MCF 10A (cell line): ENCODE results near the gene GRIK3. TPM values are rescaled to one million over a fixed set of nuclear protein-coding genes. Genes with fewer than 3 reads are reported as not detected.

Experiments
- BruUV-seq: library from RNA; stranded (reverse); fragments of 400-500 nt; replicated peaks from 2 replicates; lab custom pipeline; 2021; lab: Mats Ljungman, UMichigan
- CTCF ChIA-PET: fragments of 300-600 bp; sonication (Branson Sonifier 250); formaldehyde crosslinking; extraction: SDS; loops from one replicate; lab custom pipeline; 2021; ENCODE audit warnings: antibody characterized with exemption, inconsistent platforms; lab: Yijun Ruan, JAX
- POLR2A ChIA-PET: fragments of 300-600, 350-650 bp; sonication (Branson Sonifier 250); formaldehyde crosslinking; extraction: SDS; loops from one replicate; lab custom pipeline; 2020; ENCODE audit warnings: antibody characterized with exemption, inconsistent platforms; lab: Yijun Ruan, JAX
- DNase-seq: peaks from one replicate; pipeline ENCODE4 v3.0.0-alpha.2; 2018; ENCODE audit not compliant: unreplicated experiment
- H3K27ac Mint-ChIP-seq: one replicate; pipeline ENCODE4 v1.8.0; 2022; ENCODE audit warnings: mild to moderate bottlenecking, low read depth, mixed read lengths; ENCODE audit not compliant: unreplicated experiment
- H3K27me3 Mint-ChIP-seq: one replicate; pipeline ENCODE4 v1.8.0; 2022; ENCODE audit warnings: mixed read lengths; ENCODE audit not compliant: insufficient read depth, unreplicated experiment
- H3K36me3 Mint-ChIP-seq: one replicate; pipeline ENCODE4 v1.8.0; 2022; ENCODE audit warnings: mild to moderate bottlenecking, moderate library complexity, mixed read lengths; ENCODE audit not compliant: insufficient read depth, unreplicated experiment
- H3K4me1 Mint-ChIP-seq: one replicate; pipeline ENCODE4 v1.8.0; 2022; ENCODE audit warnings: mixed read lengths; ENCODE audit not compliant: insufficient read depth, unreplicated experiment
- H3K4me3 Mint-ChIP-seq: one replicate; pipeline ENCODE4 v1.8.0; 2022; ENCODE audit warnings: mild to moderate bottlenecking, moderate library complexity, mixed read lengths; ENCODE audit not compliant: unreplicated experiment
- H3K9me3 Mint-ChIP-seq: one replicate; pipeline ENCODE4 v1.8.0; 2022; ENCODE audit warnings: mixed read lengths; ENCODE audit not compliant: unreplicated experiment
- CTCF ChIP-seq: fragments of 200-600 bp; IDR thresholded peaks from one replicate; pipeline ENCODE4 v1.8.0; 2022; ENCODE audit warnings: antibody characterized with exemption, mild to moderate bottlenecking; ENCODE audit not compliant: unreplicated experiment
- intact Hi-C: fragments of 100-400 bp; cut with micrococcal nuclease; formaldehyde crosslinking; loops from 2 replicates; pipeline ENCODE4 v1.14.1; 2022
- total RNA-seq: library from RNA; stranded (reverse); gene quantifications from 2 replicates; pipeline ENCODE4 v1.2.3, GENCODE V29; 2022

GRIK3 gene
- total RNA-seq, 1 experiment from 2014 or later = not detected

- CTCF ChIA-PET = no interaction called here
- intact Hi-C loops = no loop called here
- Mint-ChIP-seq H3K9me3 (peaks cover 6% of the 10 kb centered on the region), H3K4me1 (no peaks in the 10 kb centered on the region), H3K27ac (no peak overlapping the region), H3K36me3 (no peaks in the 10 kb centered on the region), H3K4me3 (no peak overlapping the region), H3K27me3 (no peaks in the 10 kb centered on the region)
- TF ChIP-seq CTCF = no peak
- no TSS peak for BruUV-seq
- POLR2A ChIA-PET = no interaction called here
- no peak for DNase-seq
Observed at GRCh38 chr1:36890776-36891175, 143.5 kb downstream of the GRIK3 start.

- Mint-ChIP-seq H3K9me3 (peaks cover 6% of the 10 kb centered on the region), H3K4me1 (no peaks in the 10 kb centered on the region), H3K36me3 (no peaks in the 10 kb centered on the region), H3K27ac (no peak overlapping the region), H3K4me3 (no peak overlapping the region), H3K27me3 (no peaks in the 10 kb centered on the region)
- no TSS peak for BruUV-seq
- no peak for TF ChIP-seq CTCF
- DNase-seq = no peak
- POLR2A ChIA-PET = interaction anchor here (0.7 kb wide), 1 partner anchor 20 kb away, joined by 3 read pairs; no protein-coding TSS in a partner anchor
- intact Hi-C loops = no loop called here
- CTCF ChIA-PET = no interaction called here
Observed at GRCh38 chr1:36889478-36890226, 144.7 kb downstream of the GRIK3 start.

- no peak overlapping the region for H3K27ac Mint-ChIP-seq
- CTCF ChIA-PET = no interaction called here
- POLR2A ChIA-PET = no interaction called here
- no peaks in the 10 kb centered on the region for H3K36me3 Mint-ChIP-seq
- H3K4me3 Mint-ChIP-seq = no peak overlapping the region
- H3K4me1 Mint-ChIP-seq = no peaks in the 10 kb centered on the region
- H3K9me3 Mint-ChIP-seq = peaks cover 6% of the 10 kb centered on the region
- TF ChIP-seq CTCF = no peak
- H3K27me3 Mint-ChIP-seq = no peaks in the 10 kb centered on the region
- intact Hi-C loops = no loop called here
- no peak for DNase-seq
- no TSS peak for BruUV-seq
Observed at GRCh38 chr1:36888811-36889477, 145.4 kb downstream of the GRIK3 start.

GRCh38 chr1:36885540-36886357 lies 148.6 kb downstream of the GRIK3 start:
- H3K36me3 Mint-ChIP-seq = no peaks in the 10 kb centered on the region
- H3K4me3 Mint-ChIP-seq = no peak overlapping the region

More at GRCh38 chr1:36885540-36886357, 148.6 kb downstream of the GRIK3 start:
- no peaks in the 10 kb centered on the region for H3K4me1 Mint-ChIP-seq
- intact Hi-C loops = no loop called here
- TF ChIP-seq CTCF = no peak
- no peak overlapping the region for H3K27ac Mint-ChIP-seq
- CTCF ChIA-PET = no interaction called here
- BruUV-seq = no TSS peak
- no peak for DNase-seq
- H3K9me3 Mint-ChIP-seq = peaks cover 23% of the 10 kb centered on the region
- H3K27me3 Mint-ChIP-seq = no peaks in the 10 kb centered on the region
- POLR2A ChIA-PET = no interaction called here
